ENCODE data around the gene ZFP36L1. TPM values are rescaled to one million over a fixed set of nuclear protein-coding genes. Genes with fewer than 3 reads are reported as not detected.

Gene ZFP36L1
- total RNA-seq, 1 donor from 2014 or later, result 180 TPM

- no peaks in the 10 kb centered on the region for H3K36me3 Mint-ChIP-seq (ENCODE audit: low read depth)
- no peak for DNase-seq (ENCODE audit: low spot score)
- H3K27ac Mint-ChIP-seq (ENCODE audit: unreplicated experiment), result no peak overlapping the region
- no peaks in the 10 kb centered on the region for H3K27me3 Mint-ChIP-seq (ENCODE audit: low read depth)
- H3K4me3 Mint-ChIP-seq (ENCODE audit: unreplicated experiment), result no peak overlapping the region
- peaks cover 10% of the 10 kb centered on the region for H3K4me1 Mint-ChIP-seq (ENCODE audit: low read depth)
- TF ChIP-seq CTCF (IDR thresholded peaks at IDR 0.05), result no peak
- no peaks in the 10 kb centered on the region for H3K9me3 Mint-ChIP-seq (ENCODE audit: low read depth)
These were observed 29.7 kb downstream of the ZFP36L1 start for GRCh38 chr14:68762953-68763764.

GRCh38 chr14:68761391-68761790 lies 31.5 kb downstream of the ZFP36L1 start:
- Mint-ChIP-seq H3K9me3 (ENCODE audit: low read depth) (no peaks in the 10 kb centered on the region), H3K27ac (ENCODE audit: unreplicated experiment) (no peak overlapping the region), H3K36me3 (ENCODE audit: low read depth) (no peaks in the 10 kb centered on the region), H3K4me1 (ENCODE audit: low read depth) (peaks cover 15% of the 10 kb centered on the region), H3K4me3 (ENCODE audit: unreplicated experiment) (no peak overlapping the region), H3K27me3 (ENCODE audit: low read depth) (no peaks in the 10 kb centered on the region)
- DNase-seq (ENCODE audit: low spot score), result no peak
- no peak for TF ChIP-seq CTCF (IDR thresholded peaks at IDR 0.05)

GRCh38 chr14:68760761-68761160 lies 32.1 kb downstream of the ZFP36L1 start:
- no peak for DNase-seq (ENCODE audit: low spot score)
- no peak overlapping the region for H3K27ac Mint-ChIP-seq (ENCODE audit: unreplicated experiment)
- no peak for TF ChIP-seq CTCF (IDR thresholded peaks at IDR 0.05)
- peaks cover 18% of the 10 kb centered on the region for H3K4me1 Mint-ChIP-seq (ENCODE audit: low read depth)
- no peaks in the 10 kb centered on the region for H3K27me3 Mint-ChIP-seq (ENCODE audit: low read depth)
- no peak overlapping the region for H3K4me3 Mint-ChIP-seq (ENCODE audit: unreplicated experiment)
- H3K9me3 Mint-ChIP-seq (ENCODE audit: low read depth), result no peaks in the 10 kb centered on the region
- no peaks in the 10 kb centered on the region for H3K36me3 Mint-ChIP-seq (ENCODE audit: low read depth)

- Mint-ChIP-seq H3K4me3 (ENCODE audit: unreplicated experiment) (no peak overlapping the region), H3K36me3 (ENCODE audit: low read depth) (no peaks in the 10 kb centered on the region), H3K4me1 (ENCODE audit: low read depth) (peaks cover 18% of the 10 kb centered on the region), H3K27me3 (ENCODE audit: low read depth) (no peaks in the 10 kb centered on the region), H3K9me3 (ENCODE audit: low read depth) (no peaks in the 10 kb centered on the region), H3K27ac (ENCODE audit: unreplicated experiment) (no peak overlapping the region)
- DNase-seq (ENCODE audit: low spot score), result no peak
- TF ChIP-seq CTCF (IDR thresholded peaks at IDR 0.05), result no peak
These were observed 32.9 kb downstream of the ZFP36L1 start for GRCh38 chr14:68759937-68760336.

GRCh38 chr14:68759017-68759560 lies 33.8 kb downstream of the ZFP36L1 start:
- TF ChIP-seq CTCF (IDR thresholded peaks at IDR 0.05), result no peak
- DNase-seq (ENCODE audit: low spot score), result no peak
- H3K27ac Mint-ChIP-seq (ENCODE audit: unreplicated experiment), result no peak overlapping the region
- no peak overlapping the region for H3K4me3 Mint-ChIP-seq (ENCODE audit: unreplicated experiment)
- H3K4me1 Mint-ChIP-seq (ENCODE audit: low read depth), result peaks cover 20% of the 10 kb centered on the region
- no peaks in the 10 kb centered on the region for H3K27me3 Mint-ChIP-seq (ENCODE audit: low read depth)
- H3K36me3 Mint-ChIP-seq (ENCODE audit: low read depth), result no peaks in the 10 kb centered on the region
- H3K9me3 Mint-ChIP-seq (ENCODE audit: low read depth), result no peaks in the 10 kb centered on the region
